MCF 10A (cell line): Measurements from ENCODE around the gene BMI1. TPM values are rescaled to one million over a fixed set of nuclear protein-coding genes. Genes with fewer than 3 reads are reported as not detected.

ENCODE experiments used
- BruUV-seq: library from RNA; stranded (reverse); fragments of 400-500 nt; replicated peaks from 2 replicates; lab custom pipeline; 2021; lab: Mats Ljungman, UMichigan
- CTCF ChIA-PET: fragments of 300-600 bp; sonication (Branson Sonifier 250); formaldehyde crosslinking; extraction: SDS; loops from one replicate; lab custom pipeline; 2021; ENCODE audit warnings: antibody characterized with exemption, inconsistent platforms; lab: Yijun Ruan, JAX
- POLR2A ChIA-PET: fragments of 300-600, 350-650 bp; sonication (Branson Sonifier 250); formaldehyde crosslinking; extraction: SDS; loops from one replicate; lab custom pipeline; 2020; ENCODE audit warnings: antibody characterized with exemption, inconsistent platforms; lab: Yijun Ruan, JAX
- DNase-seq: peaks from one replicate; pipeline ENCODE4 v3.0.0-alpha.2; 2018; ENCODE audit not compliant: unreplicated experiment
- H3K27ac Mint-ChIP-seq: one replicate; pipeline ENCODE4 v1.8.0; 2022; ENCODE audit warnings: mild to moderate bottlenecking, low read depth, mixed read lengths; ENCODE audit not compliant: unreplicated experiment
- H3K27me3 Mint-ChIP-seq: one replicate; pipeline ENCODE4 v1.8.0; 2022; ENCODE audit warnings: mixed read lengths; ENCODE audit not compliant: insufficient read depth, unreplicated experiment
- H3K36me3 Mint-ChIP-seq: one replicate; pipeline ENCODE4 v1.8.0; 2022; ENCODE audit warnings: mild to moderate bottlenecking, moderate library complexity, mixed read lengths; ENCODE audit not compliant: insufficient read depth, unreplicated experiment
- H3K4me1 Mint-ChIP-seq: one replicate; pipeline ENCODE4 v1.8.0; 2022; ENCODE audit warnings: mixed read lengths; ENCODE audit not compliant: insufficient read depth, unreplicated experiment
- H3K4me3 Mint-ChIP-seq: one replicate; pipeline ENCODE4 v1.8.0; 2022; ENCODE audit warnings: mild to moderate bottlenecking, moderate library complexity, mixed read lengths; ENCODE audit not compliant: unreplicated experiment
- H3K9me3 Mint-ChIP-seq: one replicate; pipeline ENCODE4 v1.8.0; 2022; ENCODE audit warnings: mixed read lengths; ENCODE audit not compliant: unreplicated experiment
- CTCF ChIP-seq: fragments of 200-600 bp; IDR thresholded peaks from one replicate; pipeline ENCODE4 v1.8.0; 2022; ENCODE audit warnings: antibody characterized with exemption, mild to moderate bottlenecking; ENCODE audit not compliant: unreplicated experiment
- intact Hi-C: fragments of 100-400 bp; cut with micrococcal nuclease; formaldehyde crosslinking; loops from 2 replicates; pipeline ENCODE4 v1.14.1; 2022
- total RNA-seq: library from RNA; stranded (reverse); gene quantifications from 2 replicates; pipeline ENCODE4 v1.2.3, GENCODE V29; 2022

Gene BMI1
- total RNA-seq, 1 experiment from 2014 or later, result 78.0 TPM

- ChIA-PET CTCF (no interaction called here), POLR2A (interaction anchor here (1.7 kb wide), 1 partner anchor 18 kb away, joined by 3 read pairs; no protein-coding TSS in a partner anchor)
- Mint-ChIP-seq H3K4me3 (no peak overlapping the region), H3K27me3 (no peaks in the 10 kb centered on the region), H3K4me1 (peaks cover 9% of the 10 kb centered on the region), H3K9me3 (no peaks in the 10 kb centered on the region), H3K27ac (no peak overlapping the region), H3K36me3 (peaks cover 6% of the 10 kb centered on the region)
- DNase-seq, result no peak
- intact Hi-C loops, result no loop called here
- BruUV-seq, result no TSS peak
- TF ChIP-seq CTCF, result no peak
These were observed 23.4 kb downstream of the BMI1 start for GRCh38 chr10:22344249-22344648.

- CTCF ChIA-PET, result interaction anchor here (0.5 to 0.6 kb wide), 2 partner anchors 48 to 260 kb away, joined by 3 to 4 read pairs; no protein-coding TSS in a partner anchor
These were observed 23.9 kb downstream of the BMI1 start for GRCh38 chr10:22344781-22345300.

GRCh38 chr10:22345301-22346095 is 24.6 kb downstream of the BMI1 start, which contains the start of gene SPAG6:
Gene SPAG6 (plus strand): TSS chr10:22345496. CDS start chr10:22345612, 116 bp downstream.
- POLR2A ChIA-PET, result no interaction called here
- Mint-ChIP-seq H3K27ac (no peak within 1 kb of the TSS), H3K4me3 (no peak within 1 kb of the TSS), H3K9me3 (no peaks in the 10 kb centered on the region), H3K27me3 (no peaks in the 10 kb centered on the region), H3K4me1 (peaks cover 9% of the 10 kb centered on the region), H3K36me3 (peaks cover 6% of the 10 kb centered on the region)
- BruUV-seq, result no TSS peak
- CTCF ChIA-PET, result interaction anchor here (0.5 to 0.6 kb wide), 3 partner anchors 48 to 259 kb away, joined by 3 to 4 read pairs (median 3); no protein-coding TSS in a partner anchor
- TF ChIP-seq CTCF, result no peak
- intact Hi-C loops, result no loop called here
- DNase-seq, result no peak

More at GRCh38 chr10:22344781-22345300, 23.9 kb downstream of the BMI1 start:
- no peaks in the 10 kb centered on the region for H3K9me3 Mint-ChIP-seq
- POLR2A ChIA-PET, result interaction anchor here (1.7 kb wide), 1 partner anchor 19 kb away, joined by 3 read pairs; no protein-coding TSS in a partner anchor
- peaks cover 6% of the 10 kb centered on the region for H3K36me3 Mint-ChIP-seq
- peaks cover 9% of the 10 kb centered on the region for H3K4me1 Mint-ChIP-seq
- no peak for TF ChIP-seq CTCF
- no peaks in the 10 kb centered on the region for H3K27me3 Mint-ChIP-seq
- BruUV-seq, result no TSS peak
- intact Hi-C loops, result no loop called here
- H3K27ac Mint-ChIP-seq, result no peak overlapping the region
- no peak for DNase-seq
- H3K4me3 Mint-ChIP-seq, result no peak overlapping the region

- BruUV-seq, result no TSS peak
- H3K4me1 Mint-ChIP-seq, result peaks cover 8% of the 10 kb centered on the region
- no peak for DNase-seq
- TF ChIP-seq CTCF, result no peak
- no peak overlapping the region for H3K4me3 Mint-ChIP-seq
- POLR2A ChIA-PET, result no interaction called here
- peaks cover 6% of the 10 kb centered on the region for H3K36me3 Mint-ChIP-seq
- CTCF ChIA-PET, result no interaction called here
- H3K9me3 Mint-ChIP-seq, result no peaks in the 10 kb centered on the region
- no peak overlapping the region for H3K27ac Mint-ChIP-seq
- intact Hi-C loops, result no loop called here
- H3K27me3 Mint-ChIP-seq, result no peaks in the 10 kb centered on the region
These were observed 25.3 kb downstream of the BMI1 start for GRCh38 chr10:22346096-22346661.
